NT2/D1 (cell line): Measurements from ENCODE around the gene KLRF1.
"Not testable (repeated sequence)": the region's sequence is repeated elsewhere in the genome, so short reads cannot be mapped to it uniquely, and the experiment has no call there.

ENCODE experiments used
- DNase-seq: peaks from one replicate; pipeline ENCODE4 v3.0.0-alpha.2; 2011; ENCODE audit warnings: low read depth, low spot score
- H3K27me3 ChIP-seq: 2 replicates; pipeline ENCODE4 v1.6.0; 2011; ENCODE audit warnings: mild to moderate bottlenecking; ENCODE audit not compliant: insufficient read length, insufficient read depth
- H3K36me3 ChIP-seq: 2 replicates; pipeline ENCODE4 v1.6.1; 2011; ENCODE audit warnings: mild to moderate bottlenecking, low read length, mixed read lengths; ENCODE audit not compliant: insufficient read depth, insufficient read length
- H3K4me1 ChIP-seq: 2 replicates; pipeline ENCODE4 v1.5.1; 2011; ENCODE audit not compliant: insufficient read depth, insufficient read length
- H3K4me3 ChIP-seq: 2 replicates; pipeline ENCODE4 v1.5.1; 2011; ENCODE audit warnings: low read depth; ENCODE audit not compliant: insufficient read length
- H3K9ac ChIP-seq: 2 replicates; pipeline ENCODE4 v1.6.0; 2011; ENCODE audit warnings: low read depth; ENCODE audit not compliant: insufficient read length
- H3K9me3 ChIP-seq: 2 replicates; pipeline ENCODE4 v1.5.1; 2011; ENCODE audit warnings: mild to moderate bottlenecking, low read length; ENCODE audit not compliant: insufficient read depth
- SUZ12 ChIP-seq: IDR thresholded peaks from 2 replicates; pipeline ENCODE4 v1.6.1; 2011; ENCODE audit not compliant: insufficient read length, insufficient read depth; ENCODE audit errors: extremely low read depth
- YY1 ChIP-seq: IDR thresholded peaks from 2 replicates; pipeline ENCODE4 v1.6.1; 2011; ENCODE audit not compliant: insufficient read length, insufficient read depth
- ZNF274 ChIP-seq: IDR thresholded peaks from 2 replicates; pipeline ENCODE4 v1.6.1; 2011; ENCODE audit warnings: mild to moderate bottlenecking, low read depth, low read length

KLRF1 gene

DNA sequence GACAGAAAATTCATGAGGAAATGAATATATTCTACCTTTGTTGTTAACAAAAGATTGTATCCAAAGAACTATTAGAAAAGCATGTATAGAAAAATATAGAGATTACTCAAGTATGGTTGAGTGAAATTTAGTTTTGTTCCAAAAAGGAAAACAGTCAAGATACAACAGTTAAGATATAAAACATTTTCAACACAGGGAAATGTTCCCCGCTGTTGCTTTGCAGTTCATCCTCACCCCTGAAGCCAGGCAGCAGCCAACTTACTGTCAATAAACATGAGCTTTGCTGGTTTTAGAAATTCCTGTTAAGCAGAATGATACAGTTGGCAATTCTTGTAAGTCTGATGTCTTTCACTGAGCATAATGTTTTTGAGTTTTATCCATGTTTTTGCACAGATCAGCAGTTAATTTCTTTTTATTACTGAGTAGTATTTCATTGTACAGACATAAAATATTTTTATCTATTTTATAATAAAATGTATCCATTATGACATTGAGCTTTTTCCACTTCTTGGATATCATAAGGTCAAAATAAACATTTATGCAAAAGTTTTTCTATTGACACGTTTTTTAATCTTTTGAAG is 43.1 kb downstream of the KLRF1 start:
- no peaks in the 10 kb centered on the region for H3K36me3 ChIP-seq
- no peaks in the 10 kb centered on the region for H3K4me1 ChIP-seq
- H3K9me3 ChIP-seq, result no peaks in the 10 kb centered on the region
- TF ChIP-seq SUZ12 (no peak), ZNF274 (no peak), YY1 (no peak)
- H3K27me3 ChIP-seq, result no peaks in the 10 kb centered on the region
- no peak for DNase-seq
- H3K9ac ChIP-seq, result no peak overlapping the region
- no peak overlapping the region for H3K4me3 ChIP-seq

DNA sequence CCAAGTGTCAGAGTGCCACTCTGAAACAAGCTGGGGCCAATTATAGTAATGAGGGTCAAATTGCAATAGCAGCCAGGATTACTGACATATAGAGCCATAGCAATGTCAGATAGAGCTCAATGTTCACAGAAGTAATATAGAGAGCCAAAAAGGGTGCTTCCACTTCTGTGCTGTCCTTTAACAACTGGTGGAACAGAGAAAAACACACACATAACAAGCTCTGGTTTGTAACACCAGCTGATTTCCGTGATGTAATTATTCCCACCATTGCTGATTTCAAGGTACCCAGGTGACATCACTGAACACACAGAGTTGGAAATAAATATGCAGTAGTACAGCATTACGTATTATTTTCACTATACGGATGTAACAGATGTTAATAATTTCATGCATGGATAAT is 44.9 kb downstream of the KLRF1 start:
- no peak for DNase-seq
- H3K9ac ChIP-seq, result no peak overlapping the region
- no peaks in the 10 kb centered on the region for H3K4me1 ChIP-seq
- no peaks in the 10 kb centered on the region for H3K9me3 ChIP-seq
- no peak overlapping the region for H3K4me3 ChIP-seq
- H3K27me3 ChIP-seq, result no peaks in the 10 kb centered on the region
- H3K36me3 ChIP-seq, result no peaks in the 10 kb centered on the region
- TF ChIP-seq YY1 (no peak), SUZ12 (no peak), ZNF274 (no peak)

DNA sequence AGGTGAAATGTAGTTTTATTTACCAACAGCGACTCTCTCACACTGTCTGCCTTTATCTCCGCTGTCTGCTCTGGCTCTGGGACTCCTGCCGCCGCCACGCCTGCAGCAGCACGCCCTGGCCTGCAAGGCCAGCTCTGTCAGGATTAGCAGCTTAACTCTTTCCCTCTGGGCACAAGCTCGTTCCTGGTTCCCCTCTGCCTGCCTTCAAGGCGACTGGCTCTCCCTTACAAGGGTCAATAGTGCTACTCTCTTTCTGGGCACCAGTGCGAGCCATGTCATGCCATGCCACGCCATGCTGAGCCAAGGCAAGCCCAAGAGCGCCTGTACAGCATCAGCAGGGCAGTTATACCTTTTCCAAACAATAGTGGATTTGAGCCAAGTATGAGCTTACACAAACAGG is 45.5 kb downstream of the KLRF1 start:
- no peaks in the 10 kb centered on the region for H3K27me3 ChIP-seq
- no peak for DNase-seq
- H3K36me3 ChIP-seq, result no peaks in the 10 kb centered on the region
- no peak overlapping the region for H3K4me3 ChIP-seq
- TF ChIP-seq ZNF274, result no peak
- no peak for TF ChIP-seq SUZ12
- no peak for TF ChIP-seq YY1
- no peak overlapping the region for H3K9ac ChIP-seq
- H3K4me1 ChIP-seq, result no peaks in the 10 kb centered on the region
- no peaks in the 10 kb centered on the region for H3K9me3 ChIP-seq

DNA sequence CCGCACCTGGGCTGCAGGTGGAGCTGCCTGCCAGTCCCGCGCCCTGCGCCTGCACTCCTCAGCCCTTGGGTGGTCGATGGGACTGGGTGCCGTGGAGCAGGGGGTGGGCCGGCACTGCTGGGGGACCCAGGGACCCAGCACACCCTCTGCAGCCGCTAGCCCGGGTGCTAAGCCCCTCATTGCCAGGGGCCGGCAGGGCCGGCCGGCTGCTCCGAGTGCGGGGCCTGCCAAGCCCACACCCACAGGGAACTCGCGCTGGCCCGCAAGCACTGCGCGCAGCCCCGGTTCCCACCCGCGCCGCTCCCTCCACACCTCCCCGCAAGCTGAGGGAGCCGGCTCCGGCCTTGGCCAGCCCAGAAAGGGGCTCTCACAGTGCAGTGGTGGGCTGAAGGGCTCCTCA is 48.8 kb downstream of the KLRF1 start:
- not testable (repeated sequence) for H3K4me3 ChIP-seq, DNase-seq, H3K9me3 ChIP-seq, H3K4me1 ChIP-seq, H3K9ac ChIP-seq, H3K36me3 ChIP-seq, H3K27me3 ChIP-seq

DNA sequence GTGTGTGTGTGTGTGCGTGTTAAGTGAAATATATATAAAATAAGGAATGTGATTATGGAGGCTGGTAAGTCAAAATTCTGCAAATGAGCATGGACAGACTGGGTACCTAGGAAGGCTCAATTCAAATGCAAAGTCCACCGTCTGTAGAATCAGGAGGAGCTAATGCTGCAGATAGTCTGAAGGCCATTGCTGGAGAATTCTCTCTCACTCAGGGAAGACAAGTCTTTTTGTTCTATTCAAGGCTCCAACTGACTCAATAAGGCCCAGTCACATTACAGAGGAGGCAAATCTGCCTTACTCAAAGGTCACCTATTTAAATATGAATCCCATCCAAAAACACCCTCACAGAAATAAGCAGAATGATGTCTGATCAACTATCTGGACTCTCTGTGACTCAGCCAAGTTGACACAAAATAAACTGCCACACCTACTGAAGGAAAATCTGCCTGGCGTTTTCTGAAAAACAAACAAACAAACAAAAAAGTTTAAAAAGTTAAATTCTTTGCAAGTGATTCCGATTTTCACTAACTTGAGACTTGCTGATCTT is 53.3 kb downstream of the KLRF1 start:
- DNase-seq, result peak; percentile 63
- H3K4me3 ChIP-seq, result no peak overlapping the region

DNA sequence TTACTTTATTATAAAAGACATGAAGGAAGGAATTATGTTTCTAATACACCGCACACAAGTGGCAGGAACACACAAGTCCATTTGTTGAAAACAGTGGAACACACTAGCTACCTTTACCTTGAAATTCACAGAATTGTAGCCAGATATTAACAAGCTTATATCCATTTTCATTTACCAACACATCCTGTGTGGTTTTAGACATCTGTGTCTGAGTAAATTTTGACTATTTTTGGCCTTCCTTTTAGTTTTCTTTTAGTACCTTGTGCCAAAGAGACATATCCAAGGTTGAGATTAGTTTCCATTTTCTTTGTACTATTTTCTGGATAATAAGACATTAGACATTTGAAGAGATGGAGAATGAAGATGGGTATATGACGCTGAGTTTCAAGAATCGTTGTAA is 54.0 kb downstream of the KLRF1 start, which contains the start of gene KLRF2:
TSS of gene KLRF2 (plus strand) at position 244 of the 400 bp plus-strand sequence. CDS start at position 351, 107 bp downstream.
- Histone ChIP-seq H3K4me1 (no peaks in the 10 kb centered on the region), H3K4me3 (no peak within 1 kb of the TSS), H3K27me3 (no peaks in the 10 kb centered on the region), H3K36me3 (no peaks in the 10 kb centered on the region), H3K9ac (no peak within 1 kb of the TSS), H3K9me3 (no peaks in the 10 kb centered on the region)
- no peak for DNase-seq
- no peak for TF ChIP-seq ZNF274
- TF ChIP-seq SUZ12, result no peak
- TF ChIP-seq YY1, result no peak

More for the DNA sequence above, 53.3 kb downstream of the KLRF1 start:
- Histone ChIP-seq H3K27me3 (no peaks in the 10 kb centered on the region), H3K4me1 (no peaks in the 10 kb centered on the region), H3K9me3 (no peaks in the 10 kb centered on the region), H3K9ac (no peak overlapping the region), H3K36me3 (no peaks in the 10 kb centered on the region)
- TF ChIP-seq SUZ12 (no peak), YY1 (no peak), ZNF274 (no peak)

DNA sequence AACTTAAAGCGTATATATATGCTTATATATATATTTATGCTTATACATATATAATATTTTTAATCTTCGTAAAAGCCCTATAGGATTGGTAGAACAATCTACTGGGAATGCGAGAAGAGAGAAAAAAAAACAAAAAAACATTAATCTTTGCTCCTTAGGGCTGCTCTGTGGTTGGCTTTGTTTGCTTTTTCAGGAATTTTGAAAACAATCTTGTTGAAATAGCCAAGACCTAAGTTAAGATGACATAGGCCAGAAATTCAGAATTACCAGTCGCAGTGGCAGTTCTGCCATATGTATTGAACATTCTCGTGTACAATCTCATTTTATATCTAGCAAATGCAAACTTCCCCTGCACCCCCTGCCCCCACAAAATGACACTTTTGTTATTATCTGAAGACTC is 54.7 kb downstream of the KLRF1 start:
- TF ChIP-seq SUZ12 (no peak), ZNF274 (no peak), YY1 (no peak)
- Histone ChIP-seq H3K27me3 (no peaks in the 10 kb centered on the region), H3K9ac (no peak overlapping the region), H3K4me3 (no peak overlapping the region), H3K36me3 (no peaks in the 10 kb centered on the region), H3K9me3 (no peaks in the 10 kb centered on the region), H3K4me1 (no peaks in the 10 kb centered on the region)
- no peak for DNase-seq

DNA sequence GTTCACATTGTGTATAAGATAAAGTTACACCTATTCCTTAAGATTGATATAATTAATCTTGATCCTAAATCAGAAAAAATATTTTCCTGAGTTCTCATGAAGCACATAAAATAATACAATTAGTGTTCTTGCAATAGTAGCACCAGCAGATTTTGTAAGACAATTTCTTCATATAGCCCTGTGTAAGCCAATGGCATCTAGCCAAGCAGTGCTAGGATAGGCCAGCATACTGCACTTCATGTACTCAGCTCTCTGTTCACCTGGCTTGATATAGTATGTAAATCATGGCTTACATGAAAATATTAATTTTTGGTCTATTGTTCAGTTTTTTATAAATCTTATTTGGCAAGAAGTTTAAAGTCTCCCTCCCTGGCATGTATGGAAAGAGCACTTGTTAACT is 55.9 kb downstream of the KLRF1 start:
- no peaks in the 10 kb centered on the region for H3K36me3 ChIP-seq
- H3K9ac ChIP-seq, result no peak overlapping the region
- H3K27me3 ChIP-seq, result no peaks in the 10 kb centered on the region
- no peaks in the 10 kb centered on the region for H3K9me3 ChIP-seq
- TF ChIP-seq YY1, result no peak
- TF ChIP-seq ZNF274, result no peak
- no peak for TF ChIP-seq SUZ12
- H3K4me1 ChIP-seq, result no peaks in the 10 kb centered on the region
- no peak overlapping the region for H3K4me3 ChIP-seq
- DNase-seq, result no peak
